ENCODE measurements around the gene USH1C.

- TF ChIP-seq RFX5 (IDR thresholded peaks at IDR 0.05; ENCODE audit: low read depth, low read length) (no peak), MCM3 (IDR thresholded peaks at IDR 0.05) (no peak), SETDB1 (IDR thresholded peaks at IDR 0.05; ENCODE audit: low read length) (no peak), EP300 (IDR thresholded peaks at IDR 0.05; ENCODE audit: low read length) (no peak), RAD21 (CRISPR knock-in tag; conservative IDR thresholded peaks at IDR 0.05 in 1 of 2, IDR thresholded peaks at IDR 0.05 in 1 of 2) (no peak), CCNT2 (IDR thresholded peaks at IDR 0.05; ENCODE audit: borderline replicate concordance, extremely low read depth, insufficient read length, low read depth, low read length) (no peak), MAZ (CRISPR knock-in tag; conservative IDR thresholded peaks at IDR 0.05 in 1 of 2, IDR thresholded peaks at IDR 0.05 in 1 of 2) (no peak)
These were observed 62.3 kb downstream of the USH1C start for GRCh38 chr11:17481905-17482304.
